ENCODE measurements around the gene SMIM1.

GRCh38 chr1:3770047-3770765 lies 2.3 kb upstream of the SMIM1 start:
- TF ChIP-seq EZH2 (IDR thresholded peaks at IDR 0.05; ENCODE audit: low read length, missing control alignments) (no peak), CTCF (conservative IDR thresholded peaks at IDR 0.05 in 1 of 2, IDR thresholded peaks at IDR 0.05 in 1 of 2; ENCODE audit: low read depth in 1 of 2, low read length in 2 of 2) (no peak)

Data from fibroblast of lung (primary cell).